Smooth muscle cell of the umbilical artery (primary cell): ENCODE measurements around the gene ZFY. TPM values are rescaled to one million over a fixed set of nuclear protein-coding genes. Genes with fewer than 3 reads are reported as not detected.

Source experiments
- total RNA-seq: library from RNA; depleted of rRNA; stranded (reverse); fragments of >200 nt; gene quantifications from 2 replicates; pipeline ENCODE4 v1.2.3, GENCODE V29; 2014

ZFY gene
- under 0.01 and 18.3 TPM in 2 replicates for total RNA-seq

GRCh38 chrY:2934861-2935715, at the start of gene ZFY:
Gene ZFY, plus strand, starts transcription at chrY:2935381. Its CDS starts 18,556 bp downstream, at chrY:2953937.

Other genes with a start within 250 kb of the ZFY start
- gene SRY, start 147.7 kb upstream of the ZFY start, total RNA-seq, result not detected in 2 replicates
- 0.59 and 241 TPM in 2 replicates for gene RPS4Y1, start 93.8 kb upstream of the ZFY start, total RNA-seq